Right ventricle myocardium inferior (tissue), 1 donor: ENCODE measurements around the gene COL26A1. TPM values are rescaled to one million over a fixed set of nuclear protein-coding genes. Genes with fewer than 3 reads are reported as not detected.
"Not testable (repeated sequence)": the region's sequence is repeated elsewhere in the genome, so short reads cannot be mapped to it uniquely, and the experiment has no call there.

Experiments
- ATAC-seq: fragments of 200-7000 bp; cut with Tn5 transposase; one replicate; pipeline ENCODE4 v1.9.1; 2020; ENCODE audit warnings: mild to moderate bottlenecking, moderate library complexity
- DNase-seq: peaks from one replicate; pipeline ENCODE4 v3.0.0; 2021; ENCODE audit errors: missing footprints
- intact Hi-C: fragments of 100-400 bp; cut with DNase I; formaldehyde crosslinking; loops from one replicate; pipeline ENCODE4 v1.11.0; 2022
- total RNA-seq: library from RNA; stranded (reverse); fragmentation: NEBNext Ultra II Directional; extraction: Animal tissue kit (Norgen Biotek cat#: 25700); gene quantifications from one replicate; pipeline ENCODE4 v1.2.1, GENCODE V29; 2021
- donor health status: DM: no; HTN: yes; CAD: no; lungs with severe emphysema.

The COL26A1 gene
- total RNA-seq, 1 donor from 2014 or later, result not detected

DNA sequence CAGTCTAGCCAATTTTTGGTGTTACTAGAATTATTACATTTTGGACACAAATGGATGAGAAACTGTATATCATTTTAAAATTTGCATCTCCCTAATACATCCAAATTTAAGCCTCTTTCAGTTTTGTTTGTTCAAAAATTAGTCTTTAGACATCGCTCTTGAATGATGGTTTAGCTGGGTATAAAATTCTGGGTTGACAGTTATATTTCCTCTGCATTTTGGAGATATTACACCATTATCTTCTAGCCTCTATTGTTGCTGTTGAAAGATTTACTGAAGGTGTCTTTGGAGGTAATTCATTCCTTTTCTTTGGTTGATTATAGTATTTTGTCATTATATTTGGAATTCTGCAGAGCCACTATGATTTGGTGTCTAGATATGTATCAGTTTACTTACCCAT, 116.5 kb downstream of the COL26A1 start:
- intact Hi-C loops, result no loop called here
- no peak for DNase-seq
- no peak for ATAC-seq

GRCh38 chr7:101486056-101486432, 123.4 kb downstream of the COL26A1 start:
- intact Hi-C loops, DNase-seq, ATAC-seq: not testable (repeated sequence)

DNA sequence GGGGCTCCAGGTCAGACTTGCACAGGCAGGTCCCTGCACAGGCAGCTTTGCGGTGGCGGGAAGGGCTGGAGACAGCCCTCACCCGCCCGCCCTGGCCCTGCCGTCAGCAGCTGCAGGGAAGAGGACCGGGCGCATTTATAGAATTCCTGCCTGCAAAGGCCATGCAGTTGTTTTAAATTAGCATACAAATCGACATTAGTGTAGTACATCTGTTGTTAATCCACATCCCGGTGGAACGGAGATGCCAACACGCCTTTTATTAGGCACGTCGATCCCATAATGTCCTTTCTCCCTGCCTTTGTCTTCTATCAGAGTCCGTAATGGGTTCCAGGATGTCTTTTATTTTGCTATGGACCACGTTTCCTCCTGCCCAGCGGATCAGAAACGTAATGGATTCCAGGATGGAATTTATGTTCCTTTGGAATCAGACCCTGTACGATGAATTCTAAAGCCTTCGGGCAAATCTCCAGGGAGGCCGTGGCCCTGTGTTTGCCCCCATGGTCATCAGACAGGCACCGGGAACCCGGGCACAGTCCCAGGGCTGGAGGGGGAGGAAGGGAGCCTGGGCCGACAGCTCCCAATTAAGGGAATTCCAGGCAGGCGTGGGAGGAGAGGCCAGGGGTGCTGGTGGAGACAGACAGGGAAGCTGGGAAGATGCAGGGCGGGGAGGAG, 123.9 kb downstream of the COL26A1 start:
- ATAC-seq (no peak), DNase-seq (no peak)
- intact Hi-C loops, result no loop called here

GRCh38 chr7:101487105-101487458, 124.4 kb downstream of the COL26A1 start:
- ATAC-seq, result no peak
- intact Hi-C loops, result no loop called here
- DNase-seq, result no peak

DNA sequence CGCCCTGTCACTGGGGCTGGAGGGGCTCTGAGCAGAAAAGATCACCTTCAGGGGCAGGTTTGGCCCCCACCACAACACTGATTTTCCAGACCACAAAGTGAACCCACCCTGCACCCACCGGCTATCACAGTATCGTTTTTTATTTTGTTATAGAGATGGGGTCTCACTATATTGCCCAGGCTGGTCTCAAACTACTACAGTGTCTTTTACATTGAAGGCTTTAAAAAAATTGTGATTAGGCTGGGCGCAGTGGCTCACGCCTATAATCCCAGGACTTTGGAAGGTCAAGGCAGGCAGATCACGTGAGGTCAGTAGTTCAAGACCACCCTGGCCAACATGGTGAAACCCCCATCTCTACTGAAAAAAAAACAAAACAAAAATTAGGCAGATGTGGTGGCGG, 125.1 kb downstream of the COL26A1 start:
- DNase-seq, result no peak
- intact Hi-C loops, result no loop called here
- no peak for ATAC-seq

DNA sequence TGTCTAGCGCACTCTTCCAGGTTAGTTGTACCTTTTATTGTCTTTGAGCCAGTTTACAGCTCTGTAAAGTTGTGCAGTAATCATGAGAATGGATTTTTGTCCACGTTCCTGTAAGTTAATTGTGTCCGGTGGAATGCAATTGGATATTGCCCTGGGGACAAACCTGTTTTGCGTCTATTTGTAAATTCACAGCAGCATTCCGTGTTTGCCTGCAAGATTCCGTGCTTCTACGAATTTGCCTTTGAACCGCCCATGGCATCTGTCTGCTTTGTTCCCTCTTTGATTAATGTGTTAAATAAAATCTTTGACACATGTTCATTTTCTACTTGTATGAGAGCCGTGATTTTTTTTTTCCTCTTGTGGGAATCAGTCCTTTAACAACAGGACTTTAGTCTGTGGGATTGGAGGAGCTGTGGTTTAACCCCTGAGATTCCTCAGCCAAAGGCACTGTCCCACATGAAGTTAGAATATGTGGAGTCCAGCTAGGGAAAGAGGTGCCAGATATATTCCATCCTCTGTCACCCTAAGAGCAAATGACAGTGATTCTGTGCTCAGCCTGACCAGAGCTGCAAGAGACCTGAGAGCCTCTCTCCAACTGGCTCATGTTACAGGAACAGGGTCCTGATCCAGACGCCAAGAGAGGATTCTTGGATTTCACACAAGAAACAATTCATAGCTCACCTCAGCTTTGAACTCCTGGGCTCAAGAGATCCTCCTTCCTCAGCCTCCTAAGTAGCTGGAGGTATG, 126.3 kb downstream of the COL26A1 start:
- intact Hi-C loops, result no loop called here
- ATAC-seq, result no peak
- no peak for DNase-seq

GRCh38 chr7:101490439-101490838, 127.8 kb downstream of the COL26A1 start:
- intact Hi-C loops, DNase-seq, ATAC-seq: not testable (repeated sequence)

- ATAC-seq, intact Hi-C loops, DNase-seq: not testable (repeated sequence)
Measured at GRCh38 chr7:101491442-101491841, 128.8 kb downstream of the COL26A1 start.

DNA sequence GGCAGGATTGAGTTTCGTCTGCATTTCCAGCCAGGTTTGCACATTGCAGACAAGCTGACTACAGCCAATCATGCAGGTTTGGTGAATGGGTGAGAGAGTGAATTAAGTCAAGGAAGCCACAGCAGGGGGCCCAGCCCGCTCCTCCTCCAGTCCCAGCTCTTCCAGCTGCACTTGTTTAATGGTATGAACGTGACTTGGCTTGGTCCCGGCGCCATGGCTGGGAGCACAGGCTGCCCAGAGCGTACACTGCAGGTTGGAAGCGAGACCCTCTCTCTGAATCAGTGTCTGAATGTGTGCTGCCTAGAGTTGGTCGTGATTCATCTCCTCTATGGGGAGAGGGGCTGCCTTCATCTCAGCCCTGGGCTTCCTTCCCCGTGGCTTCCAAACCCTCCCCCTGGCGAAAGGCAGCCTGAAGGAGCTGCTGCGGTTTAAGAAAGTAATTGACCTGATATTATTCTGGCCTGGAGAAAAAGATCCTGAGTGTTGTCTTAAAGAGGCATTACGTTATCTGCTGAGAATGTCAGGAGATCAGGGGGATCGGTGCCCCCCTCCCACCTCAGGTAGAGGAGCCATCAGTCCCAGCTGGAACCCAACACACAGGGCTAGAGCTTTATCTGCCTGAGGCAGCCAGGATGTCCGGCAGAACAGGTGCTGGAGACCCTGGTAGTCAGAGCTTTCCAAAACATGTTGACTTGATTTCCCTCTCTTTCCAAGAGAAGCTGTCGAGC, 132.1 kb downstream of the COL26A1 start:
- ATAC-seq (no peak), DNase-seq (no peak)
- intact Hi-C loops, result no loop called here

- no peak for ATAC-seq
- intact Hi-C loops, result no loop called here
- no peak for DNase-seq
Measured at GRCh38 chr7:101496017-101496416, 133.3 kb downstream of the COL26A1 start.

DNA sequence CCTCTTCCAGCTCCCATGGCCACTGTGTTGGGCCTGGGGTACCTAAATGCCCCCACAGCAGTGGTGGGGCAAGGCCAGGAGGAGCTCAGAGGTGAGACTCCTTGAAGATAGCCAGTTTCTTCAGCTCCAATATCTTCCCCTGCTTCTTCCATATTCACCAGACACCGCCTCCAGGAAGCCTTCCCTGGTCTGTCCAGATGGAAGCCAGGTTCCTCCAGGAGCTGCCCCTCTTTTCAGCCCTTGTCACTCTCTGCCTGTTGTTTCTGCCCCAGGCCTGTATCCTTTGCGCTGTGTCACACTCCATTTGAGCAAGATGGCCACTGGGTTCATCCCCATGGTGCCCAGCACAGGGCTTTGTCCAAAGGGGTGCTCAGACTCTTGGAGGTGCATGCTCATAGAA, 138.7 kb downstream of the COL26A1 start:
- DNase-seq, result no peak
- intact Hi-C loops, result no loop called here
- no peak for ATAC-seq

DNA sequence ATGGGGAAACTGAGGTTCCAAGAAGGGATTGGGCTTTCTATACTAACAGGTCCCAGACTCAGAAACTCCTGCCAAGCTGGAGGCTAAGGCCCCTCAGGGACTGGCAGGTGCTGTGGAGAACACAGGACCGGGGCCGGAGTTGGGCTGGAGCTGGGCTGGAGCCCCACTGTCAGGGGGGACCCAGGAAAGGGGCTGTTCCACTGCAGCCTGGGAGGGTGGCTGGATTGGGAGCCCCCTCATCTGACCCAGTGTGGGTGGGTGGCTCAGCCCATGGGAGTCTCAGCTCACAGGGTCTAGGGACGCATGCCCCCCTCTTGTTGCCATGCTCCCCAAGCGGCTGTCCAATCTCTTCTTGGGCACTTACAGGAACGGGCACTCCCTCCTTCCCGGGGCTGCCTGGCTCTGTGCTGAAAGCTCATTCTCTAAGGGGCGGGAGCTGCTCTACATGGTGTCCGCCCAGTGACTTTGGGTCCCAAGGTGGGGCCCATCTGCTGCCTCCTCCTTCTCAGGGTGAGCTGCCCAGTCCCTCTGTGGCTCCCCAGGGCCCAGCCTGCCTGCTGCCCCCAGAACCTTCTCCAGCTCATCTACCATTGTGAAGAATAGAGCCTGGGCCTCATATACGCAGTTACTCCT, 139.9 kb downstream of the COL26A1 start:
- intact Hi-C loops, result no loop called here
- DNase-seq, result no peak
- no peak for ATAC-seq

DNA sequence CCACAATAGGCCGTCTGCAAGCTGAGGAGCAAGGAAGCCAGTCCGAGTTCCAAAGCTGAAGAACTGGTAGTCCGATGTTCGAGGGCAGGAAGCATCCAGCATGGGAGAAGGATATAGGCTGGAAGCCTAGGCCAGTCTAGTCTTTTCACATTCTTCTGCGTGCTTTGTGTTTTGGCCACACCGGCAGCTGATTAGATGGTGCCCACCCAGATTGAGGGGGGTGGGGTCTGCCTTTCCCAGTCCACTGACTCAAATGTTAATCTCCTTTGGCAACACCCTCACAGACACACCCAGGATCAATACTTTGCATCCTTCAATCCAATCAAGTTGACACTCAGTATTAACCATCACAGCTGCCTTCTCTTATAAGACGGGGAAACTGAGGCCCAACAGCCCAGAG, 142.8 kb downstream of the COL26A1 start:
- intact Hi-C loops, DNase-seq, ATAC-seq: not testable (repeated sequence)

DNA sequence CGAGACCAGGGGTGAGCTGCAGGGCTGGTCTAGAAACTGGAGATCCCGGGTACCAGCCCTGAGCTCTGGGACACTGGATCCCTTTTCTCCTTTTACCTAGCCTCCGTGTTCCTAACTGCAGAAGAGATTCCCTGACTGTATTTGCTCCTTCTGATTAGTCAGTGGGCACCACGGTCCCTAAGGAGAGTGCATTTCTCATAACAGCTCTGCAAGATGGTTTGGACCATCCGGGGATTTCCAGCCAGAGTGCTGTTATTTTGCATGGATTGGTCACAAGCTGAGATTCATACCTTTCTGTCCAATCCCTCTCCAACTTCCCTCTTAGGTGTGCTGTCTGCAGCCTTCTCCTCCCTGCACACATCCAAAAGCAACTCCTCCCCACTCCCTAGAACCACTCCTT, 143.9 kb downstream of the COL26A1 start:
- no peak for DNase-seq
- no peak for ATAC-seq
- intact Hi-C loops, result no loop called here

DNA sequence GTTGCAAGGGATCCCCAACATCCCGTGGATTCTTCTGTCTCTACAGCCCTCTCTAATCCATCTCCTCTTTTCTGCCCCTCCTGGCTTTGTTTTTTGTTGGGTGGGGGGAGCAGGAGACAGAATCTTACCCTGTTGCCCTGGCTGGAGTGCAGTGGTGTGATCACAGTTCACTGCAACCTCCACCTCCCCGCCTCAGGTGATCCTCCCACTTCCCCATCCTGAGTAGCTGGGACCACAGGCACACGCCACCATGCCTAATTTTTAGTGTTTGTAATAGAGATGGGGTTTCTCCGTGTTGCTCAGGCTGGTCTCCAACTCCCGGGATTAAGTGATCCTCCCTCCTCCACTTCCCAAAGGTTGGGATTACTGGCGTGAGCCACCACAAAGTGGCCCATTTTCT, 144.7 kb downstream of the COL26A1 start:
- ATAC-seq (no peak), DNase-seq (no peak)
- intact Hi-C loops, result no loop called here

DNA sequence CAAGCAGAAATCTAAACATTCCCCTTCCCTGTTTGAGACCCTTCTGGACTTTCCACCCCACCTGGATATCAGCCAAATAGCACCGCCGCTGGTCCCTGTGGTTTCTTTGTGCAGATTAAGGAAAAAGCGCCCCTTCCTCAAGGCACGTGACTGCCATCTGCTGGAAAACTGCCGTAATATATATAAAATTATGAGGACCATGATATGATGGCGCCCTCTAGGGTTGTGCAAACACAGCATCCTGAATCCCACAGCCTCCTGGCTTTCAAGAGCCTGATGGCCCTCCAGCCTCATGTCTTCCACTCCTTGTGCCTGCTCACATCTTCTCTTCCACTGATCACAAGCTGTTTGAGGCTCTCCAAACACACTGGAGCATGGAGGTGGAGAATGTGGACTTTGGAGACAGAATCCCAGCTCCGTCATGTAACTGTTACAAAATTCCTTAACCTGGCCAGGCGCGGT, 145.1 kb downstream of the COL26A1 start:
- intact Hi-C loops, result no loop called here
- DNase-seq (no peak), ATAC-seq (no peak)

- ATAC-seq (no peak), DNase-seq (no peak)
- intact Hi-C loops, result no loop called here
Measured at GRCh38 chr7:101510297-101510696, 147.6 kb downstream of the COL26A1 start.

DNA sequence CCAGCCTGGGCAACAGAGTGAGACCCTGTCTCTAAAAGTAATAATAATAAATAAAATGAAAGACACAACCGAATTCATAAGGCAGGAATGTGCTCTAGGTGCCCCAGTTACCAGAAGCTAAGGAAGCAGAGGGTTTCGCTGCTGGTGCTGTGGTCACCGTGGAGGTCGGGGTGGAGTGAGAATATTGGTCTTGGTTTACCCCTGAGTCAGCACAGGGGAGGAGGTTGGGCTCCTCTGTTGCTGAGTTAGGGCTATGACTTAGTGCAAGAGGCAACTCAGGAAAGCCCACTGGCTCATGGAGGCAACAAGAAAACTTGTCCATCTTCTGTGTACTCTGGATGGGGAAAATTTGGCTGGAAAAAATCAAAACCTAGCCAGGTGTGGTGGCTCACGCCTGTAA, 149.3 kb downstream of the COL26A1 start:
- ATAC-seq (no peak), DNase-seq (no peak)
- intact Hi-C loops, result no loop called here

DNA sequence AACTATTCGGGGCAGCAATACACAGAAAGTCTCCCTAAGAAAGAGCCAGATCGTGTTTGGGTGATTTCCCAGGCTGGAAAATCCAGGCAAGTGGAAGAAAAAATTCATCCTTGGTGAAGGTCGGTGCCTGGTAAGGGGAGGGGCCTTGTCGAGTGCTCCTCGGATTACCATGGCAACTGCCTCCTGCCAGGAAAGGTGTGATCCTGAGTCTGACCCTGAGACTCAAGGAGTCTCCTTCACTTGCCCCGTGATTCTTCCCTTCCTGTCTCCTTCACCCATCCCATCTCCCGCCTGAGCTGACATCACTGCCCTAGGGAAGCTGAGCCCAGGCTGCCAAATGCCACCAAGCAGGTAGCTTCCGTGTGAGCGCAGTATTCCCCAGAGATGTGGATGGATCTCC, 154.2 kb downstream of the COL26A1 start:
- intact Hi-C loops, result no loop called here
- no peak for ATAC-seq
- DNase-seq, result no peak
